ENCODE results near the gene SND1.

Gene SND1

GRCh38 chr7:127928222-127928621 lies 276.2 kb downstream of the SND1 start:
- Histone ChIP-seq H3K36me3 (ENCODE audit: control insufficient read depth in 5 of 5, insufficient read depth in 5 of 5, low read length in 5 of 5) (peaks cover 16 to 28% (median 18%) of the 10 kb centered on the region in 5 donors), H3K4me1 (ENCODE audit: control insufficient read depth in 5 of 5, insufficient read depth in 5 of 5, low read length in 5 of 5) (peaks cover 0 to 8% (median 0%) of the 10 kb centered on the region in 5 donors), H3K27ac (ENCODE audit: low read depth, low read length) (no peak overlapping the region), H3K9me3 (ENCODE audit: control insufficient read depth in 5 of 5, low read length in 5 of 5) (peaks cover 0 to 3% (median 0%) of the 10 kb centered on the region in 5 donors), H3K27me3 (ENCODE audit: control insufficient read depth in 5 of 5, insufficient read depth in 4 of 5, low read length in 5 of 5) (no peaks in the 10 kb centered on the region), H3K9ac (ENCODE audit: low read length in 5 of 5) (no peak overlapping the region), H3K4me3 (ENCODE audit: low read depth in 1 of 5, low read length in 5 of 5) (no peak overlapping the region)

- Histone ChIP-seq H3K9ac (ENCODE audit: low read length in 5 of 5) (no peak overlapping the region), H3K9me3 (ENCODE audit: control insufficient read depth in 5 of 5, low read length in 5 of 5) (peaks cover 0 to 3% (median 0%) of the 10 kb centered on the region in 5 donors), H3K27ac (ENCODE audit: low read depth, low read length) (no peak overlapping the region), H3K27me3 (ENCODE audit: control insufficient read depth in 5 of 5, insufficient read depth in 4 of 5, low read length in 5 of 5) (no peaks in the 10 kb centered on the region), H3K36me3 (ENCODE audit: control insufficient read depth in 5 of 5, insufficient read depth in 5 of 5, low read length in 5 of 5) (peaks cover 16 to 28% (median 18%) of the 10 kb centered on the region in 5 donors), H3K4me1 (ENCODE audit: control insufficient read depth in 5 of 5, insufficient read depth in 5 of 5, low read length in 5 of 5) (peaks cover 0 to 8% (median 0%) of the 10 kb centered on the region in 5 donors), H3K4me3 (ENCODE audit: low read depth in 1 of 5, low read length in 5 of 5) (no peak overlapping the region)
Measured at GRCh38 chr7:127928852-127929251, 276.9 kb downstream of the SND1 start.

GRCh38 chr7:127930341-127931328 lies 278.6 kb downstream of the SND1 start:
- peaks cover 0 to 8% (median 0%) of the 10 kb centered on the region in 5 donors for H3K4me1 ChIP-seq (ENCODE audit: control insufficient read depth in 5 of 5, insufficient read depth in 5 of 5, low read length in 5 of 5)
- H3K27ac ChIP-seq (ENCODE audit: low read depth, low read length): no peak overlapping the region
- H3K36me3 ChIP-seq (ENCODE audit: control insufficient read depth in 5 of 5, insufficient read depth in 5 of 5, low read length in 5 of 5): peaks cover 16 to 28% (median 18%) of the 10 kb centered on the region in 5 donors

GRCh38 chr7:127932076-127932475 lies 280.1 kb downstream of the SND1 start:
- Histone ChIP-seq H3K4me3 (ENCODE audit: low read depth in 1 of 5, low read length in 5 of 5) (no peak overlapping the region), H3K9me3 (ENCODE audit: control insufficient read depth in 5 of 5, low read length in 5 of 5) (peaks cover 0 to 3% (median 0%) of the 10 kb centered on the region in 5 donors), H3K9ac (ENCODE audit: low read length in 5 of 5) (no peak overlapping the region), H3K27me3 (ENCODE audit: control insufficient read depth in 5 of 5, insufficient read depth in 4 of 5, low read length in 5 of 5) (no peaks in the 10 kb centered on the region), H3K36me3 (ENCODE audit: control insufficient read depth in 5 of 5, insufficient read depth in 5 of 5, low read length in 5 of 5) (peaks cover 16 to 28% (median 18%) of the 10 kb centered on the region in 5 donors), H3K4me1 (ENCODE audit: control insufficient read depth in 5 of 5, insufficient read depth in 5 of 5, low read length in 5 of 5) (peaks cover 0 to 5% (median 0%) of the 10 kb centered on the region in 5 donors), H3K27ac (ENCODE audit: low read depth, low read length) (no peak overlapping the region)

More at GRCh38 chr7:127930341-127931328, 278.6 kb downstream of the SND1 start:
- Histone ChIP-seq H3K4me3 (ENCODE audit: low read depth in 1 of 5, low read length in 5 of 5) (no peak overlapping the region), H3K27me3 (ENCODE audit: control insufficient read depth in 5 of 5, insufficient read depth in 4 of 5, low read length in 5 of 5) (no peaks in the 10 kb centered on the region), H3K9me3 (ENCODE audit: control insufficient read depth in 5 of 5, low read length in 5 of 5) (peaks cover 0 to 3% (median 0%) of the 10 kb centered on the region in 5 donors), H3K9ac (ENCODE audit: low read length in 5 of 5) (no peak overlapping the region)

- Histone ChIP-seq H3K4me3 (ENCODE audit: low read depth in 1 of 5, low read length in 5 of 5) (no peak overlapping the region), H3K27me3 (ENCODE audit: control insufficient read depth in 5 of 5, insufficient read depth in 4 of 5, low read length in 5 of 5) (no peaks in the 10 kb centered on the region), H3K4me1 (ENCODE audit: control insufficient read depth in 5 of 5, insufficient read depth in 5 of 5, low read length in 5 of 5) (peaks cover 0 to under 1% (median 0%) of the 10 kb centered on the region in 5 donors), H3K27ac (ENCODE audit: low read depth, low read length) (no peak overlapping the region), H3K36me3 (ENCODE audit: control insufficient read depth in 5 of 5, insufficient read depth in 5 of 5, low read length in 5 of 5) (peaks cover 17 to 28% (median 18%) of the 10 kb centered on the region in 5 donors), H3K9ac (ENCODE audit: low read length in 5 of 5) (no peak overlapping the region), H3K9me3 (ENCODE audit: control insufficient read depth in 5 of 5, low read length in 5 of 5) (peaks cover 0 to 3% (median 0%) of the 10 kb centered on the region in 5 donors)
Measured at GRCh38 chr7:127932496-127932895, 280.5 kb downstream of the SND1 start.

- H3K4me3 ChIP-seq (ENCODE audit: low read depth in 1 of 5, low read length in 5 of 5): no peak overlapping the region
- no peak overlapping the region for H3K9ac ChIP-seq (ENCODE audit: low read length in 5 of 5)
- H3K4me1 ChIP-seq (ENCODE audit: control insufficient read depth in 5 of 5, insufficient read depth in 5 of 5, low read length in 5 of 5): no peaks in the 10 kb centered on the region
- H3K36me3 ChIP-seq (ENCODE audit: control insufficient read depth in 5 of 5, insufficient read depth in 5 of 5, low read length in 5 of 5): peaks cover 17 to 28% (median 18%) of the 10 kb centered on the region in 5 donors
- no peak overlapping the region for H3K27ac ChIP-seq (ENCODE audit: low read depth, low read length)
- no peaks in the 10 kb centered on the region for H3K27me3 ChIP-seq (ENCODE audit: control insufficient read depth in 5 of 5, insufficient read depth in 4 of 5, low read length in 5 of 5)
- peaks cover 0 to 3% (median 0%) of the 10 kb centered on the region in 5 donors for H3K9me3 ChIP-seq (ENCODE audit: control insufficient read depth in 5 of 5, low read length in 5 of 5)
Measured at GRCh38 chr7:127933146-127933545, 281.2 kb downstream of the SND1 start.

- Histone ChIP-seq H3K9me3 (ENCODE audit: control insufficient read depth in 5 of 5, low read length in 5 of 5) (peaks cover 0 to 3% (median 0%) of the 10 kb centered on the region in 5 donors), H3K27me3 (ENCODE audit: control insufficient read depth in 5 of 5, insufficient read depth in 4 of 5, low read length in 5 of 5) (no peaks in the 10 kb centered on the region), H3K36me3 (ENCODE audit: control insufficient read depth in 5 of 5, insufficient read depth in 5 of 5, low read length in 5 of 5) (peaks cover 10 to 21% (median 16%) of the 10 kb centered on the region in 5 donors), H3K9ac (ENCODE audit: low read length in 5 of 5) (no peak overlapping the region), H3K4me3 (ENCODE audit: low read depth in 1 of 5, low read length in 5 of 5) (no peak overlapping the region), H3K27ac (ENCODE audit: low read depth, low read length) (no peak overlapping the region), H3K4me1 (ENCODE audit: control insufficient read depth in 5 of 5, insufficient read depth in 5 of 5, low read length in 5 of 5) (no peaks in the 10 kb centered on the region)
Measured at GRCh38 chr7:127934711-127935110, 282.7 kb downstream of the SND1 start.

GRCh38 chr7:127935847-127936376 lies 283.9 kb downstream of the SND1 start:
- Histone ChIP-seq H3K27me3 (ENCODE audit: control insufficient read depth in 5 of 5, insufficient read depth in 4 of 5, low read length in 5 of 5) (no peaks in the 10 kb centered on the region), H3K27ac (ENCODE audit: low read depth, low read length) (no peak overlapping the region), H3K9ac (ENCODE audit: low read length in 5 of 5) (no peak overlapping the region)

GRCh38 chr7:127937066-127937680 lies 285.2 kb downstream of the SND1 start:
- Histone ChIP-seq H3K27me3 (ENCODE audit: control insufficient read depth in 5 of 5, insufficient read depth in 4 of 5, low read length in 5 of 5) (no peaks in the 10 kb centered on the region), H3K9ac (ENCODE audit: low read length in 5 of 5) (no peak overlapping the region), H3K36me3 (ENCODE audit: control insufficient read depth in 5 of 5, insufficient read depth in 5 of 5, low read length in 5 of 5) (peaks cover 0 to 2% (median 0%) of the 10 kb centered on the region in 5 donors), H3K27ac (ENCODE audit: low read depth, low read length) (no peak overlapping the region), H3K4me1 (ENCODE audit: control insufficient read depth in 5 of 5, insufficient read depth in 5 of 5, low read length in 5 of 5) (no peaks in the 10 kb centered on the region), H3K9me3 (ENCODE audit: control insufficient read depth in 5 of 5, low read length in 5 of 5) (no peaks in the 10 kb centered on the region), H3K4me3 (ENCODE audit: low read depth in 1 of 5, low read length in 5 of 5) (no peak overlapping the region)

More at GRCh38 chr7:127935847-127936376, 283.9 kb downstream of the SND1 start:
- H3K36me3 ChIP-seq (ENCODE audit: control insufficient read depth in 5 of 5, insufficient read depth in 5 of 5, low read length in 5 of 5): peaks cover 0 to 11% (median 9%) of the 10 kb centered on the region in 5 donors
- H3K9me3 ChIP-seq (ENCODE audit: control insufficient read depth in 5 of 5, low read length in 5 of 5): peaks cover 0 to 3% (median 0%) of the 10 kb centered on the region in 5 donors
- H3K4me3 ChIP-seq (ENCODE audit: low read depth in 1 of 5, low read length in 5 of 5): no peak overlapping the region
- H3K4me1 ChIP-seq (ENCODE audit: control insufficient read depth in 5 of 5, insufficient read depth in 5 of 5, low read length in 5 of 5): no peaks in the 10 kb centered on the region
